Mesenchymal stem cell (in vitro differentiated cells and primary cell): ENCODE data around the gene USP36.

Source experiments
- DNase-seq: peaks from one replicate; pipeline ENCODE4 v3.0.0-alpha.2; 2013
- H2AFZ ChIP-seq: one replicate; pipeline ENCODE4 v1.6.1; 2013; ENCODE audit warnings: low read depth, mild to moderate bottlenecking, control low read depth, inconsistent platforms, low read length, moderate library complexity
- H2AK5ac ChIP-seq: 2 replicates; pipeline ENCODE4 v1.6.1; 2013; ENCODE audit warnings: low read length, moderate library complexity, mild to moderate bottlenecking, inconsistent platforms; ENCODE audit not compliant: severe bottlenecking
- H2BK120ac ChIP-seq: one replicate; pipeline ENCODE4 v1.6.1; 2013; ENCODE audit warnings: low read depth, mild to moderate bottlenecking, inconsistent platforms, low read length, moderate library complexity
- H2BK12ac ChIP-seq, 2 experiments: one replicate each; pipeline ENCODE4 v1.6.1; 2013; ENCODE audit warnings: inconsistent platforms in 2 of 2, low read length in 2 of 2, mild to moderate bottlenecking in 2 of 2, moderate library complexity in 2 of 2, control low read depth in 1 of 2
- H2BK15ac ChIP-seq: one replicate; pipeline ENCODE4 v1.6.1; 2013; ENCODE audit warnings: mild to moderate bottlenecking, low read depth, inconsistent platforms; ENCODE audit not compliant: poor library complexity, severe bottlenecking
- H2BK5ac ChIP-seq: 2 replicates; pipeline ENCODE4 v1.6.1; 2013; ENCODE audit warnings: low read depth, mild to moderate bottlenecking, low read length, control low read depth, inconsistent platforms; ENCODE audit not compliant: poor library complexity, severe bottlenecking
- H3K14ac ChIP-seq, 2 experiments: one replicate each; pipeline ENCODE4 v1.6.1; 2013; ENCODE audit warnings: inconsistent platforms in 2 of 2, low read length in 2 of 2, control low read depth in 1 of 2, mild to moderate bottlenecking in 1 of 2, moderate library complexity in 1 of 2
- H3K18ac ChIP-seq, 2 experiments: one replicate each; pipeline ENCODE4 v1.6.1; 2013; ENCODE audit warnings: inconsistent platforms in 2 of 2, low read length in 2 of 2, control low read depth in 1 of 2, low read depth in 1 of 2, mild to moderate bottlenecking in 1 of 2
- H3K23ac ChIP-seq, 2 experiments: one replicate each; pipeline ENCODE4 v1.6.1; 2013; ENCODE audit warnings: inconsistent platforms in 2 of 2, low read length in 2 of 2, mild to moderate bottlenecking in 2 of 2, moderate library complexity in 2 of 2, control low read depth in 1 of 2
- H3K27ac ChIP-seq: 2 replicates; pipeline ENCODE4 v1.5.1; 2013; ENCODE audit warnings: mild to moderate bottlenecking, moderate library complexity, low read length, control low read depth, inconsistent platforms; ENCODE audit not compliant: poor library complexity, severe bottlenecking
- H3K27me3 ChIP-seq, 2 experiments: 2 replicates each; pipeline versions ENCODE4 v1.6.1 to v1.7.0; 2013; ENCODE audit warnings: low read length in 2 of 2, mild to moderate bottlenecking in 2 of 2, moderate library complexity in 2 of 2, control low read depth in 1 of 2, inconsistent platforms in 1 of 2; ENCODE audit not compliant: control insufficient read depth in 1 of 2, insufficient read depth in 1 of 2
- H3K36me3 ChIP-seq, 2 experiments: 2 replicates each; pipeline versions ENCODE4 v1.6.1 to v1.7.0; 2013; ENCODE audit warnings: low read length in 2 of 2, control low read depth in 1 of 2, inconsistent platforms in 1 of 2, low read depth in 1 of 2, mild to moderate bottlenecking in 1 of 2; ENCODE audit not compliant: insufficient read depth in 2 of 2, control insufficient read depth in 1 of 2
- H3K4ac ChIP-seq, 2 experiments: one replicate each; pipeline ENCODE4 v1.6.1; 2013; ENCODE audit warnings: inconsistent platforms in 2 of 2, low read length in 2 of 2, mild to moderate bottlenecking in 2 of 2, moderate library complexity in 2 of 2, control low read depth in 1 of 2, low read depth in 1 of 2
- H3K4me1 ChIP-seq: 2 replicates; pipeline ENCODE4 v1.6.1; 2013; ENCODE audit warnings: low read depth, low read length, control low read depth; ENCODE audit not compliant: control insufficient read depth, insufficient read depth
- H3K4me2 ChIP-seq: 2 replicates; pipeline ENCODE4 v1.6.1; 2013; ENCODE audit warnings: low read length, mild to moderate bottlenecking, inconsistent platforms; ENCODE audit not compliant: poor library complexity, severe bottlenecking
- H3K4me3 ChIP-seq, 2 experiments: 2 replicates each; pipeline versions ENCODE4 v1.5.1 to v1.7.0; 2013; ENCODE audit warnings: low read length in 2 of 2, mild to moderate bottlenecking in 2 of 2, control low read depth in 1 of 2, low read depth in 1 of 2; ENCODE audit not compliant: insufficient read depth in 1 of 2
- H3K79me1 ChIP-seq: replicated peaks from 2 replicates; pipeline ENCODE4 v1.6.1; 2013; ENCODE audit warnings: mild to moderate bottlenecking, control low read depth, low read length, inconsistent platforms; ENCODE audit not compliant: poor library complexity, severe bottlenecking
- H3K9ac ChIP-seq: 2 replicates; pipeline ENCODE4 v1.7.0; 2013; ENCODE audit warnings: mild to moderate bottlenecking, low read length, moderate library complexity
- H3K9me3 ChIP-seq: 2 replicates; pipeline ENCODE4 v1.7.0; 2013; ENCODE audit warnings: mild to moderate bottlenecking, low read length; ENCODE audit not compliant: control insufficient read depth
- H4K8ac ChIP-seq: one replicate; pipeline ENCODE4 v1.6.1; 2013; ENCODE audit warnings: inconsistent platforms, mild to moderate bottlenecking, low read length, moderate library complexity
- H4K91ac ChIP-seq: one replicate; pipeline ENCODE4 v1.6.1; 2013; ENCODE audit warnings: mild to moderate bottlenecking, low read length, inconsistent platforms
- WGBS: methylation state at CpG from one replicate; pipeline ENCODE4 v1.1.7; 2013; ENCODE audit warnings: mixed read lengths; 5-methylcytosine and 5-hydroxymethylcytosine counted together

Gene USP36

DNA sequence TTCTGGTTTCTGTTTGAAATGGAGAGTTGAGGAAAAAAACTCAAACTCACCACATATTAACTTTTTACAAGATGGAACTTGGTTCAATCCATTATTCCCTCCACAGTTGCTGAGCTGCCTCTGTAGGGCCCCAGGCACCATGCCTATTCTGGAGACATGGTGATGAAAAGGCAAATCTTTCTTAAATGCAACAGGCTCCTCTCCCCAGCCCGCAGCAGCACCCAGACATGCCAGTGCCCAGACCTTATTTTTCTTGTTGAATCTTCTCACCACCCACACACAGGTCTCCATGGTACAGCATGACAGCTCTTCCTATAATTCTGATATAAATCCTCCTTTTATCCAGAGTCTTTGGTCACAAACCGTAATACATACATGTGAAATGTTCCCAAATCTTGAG, 66.2 kb downstream of the USP36 start:
- Histone ChIP-seq H3K4ac (no peak overlapping the region), H4K8ac (no peak overlapping the region), H3K18ac (no peak overlapping the region), H3K79me1 (peaks cover 14% of the 10 kb centered on the region), H3K4me1 (peaks cover 7% of the 10 kb centered on the region), H3K27ac (no peak overlapping the region), H3K27me3 (no peaks in the 10 kb centered on the region), H2AFZ (no peak overlapping the region), H4K91ac (no peak overlapping the region), H3K14ac (no peak overlapping the region), H2BK15ac (no peak overlapping the region), H3K4me3 (no peak overlapping the region), H3K9me3 (no peaks in the 10 kb centered on the region), H3K4me2 (no peak overlapping the region), H2BK5ac (no peak overlapping the region), H2BK12ac (no peak overlapping the region), H3K23ac (no peak overlapping the region), H3K9ac (no peak overlapping the region), H3K36me3 (no peaks in the 10 kb centered on the region), H2BK120ac (no peak overlapping the region), H2AK5ac (no peak overlapping the region)
- WGBS = 96% methylated on average over 2 of the region's 2 CpGs
- DNase-seq = no peak

GRCh38 chr17:78771758-78772382, 68.7 kb downstream of the USP36 start:
- WGBS = 85% methylated on average over 3 of the region's 6 CpGs
- H3K27me3 ChIP-seq = no peaks in the 10 kb centered on the region

GRCh38 chr17:78769196-78769773, 71.3 kb downstream of the USP36 start:
- Histone ChIP-seq H3K4me2 (no peak overlapping the region), H3K9me3 (no peaks in the 10 kb centered on the region), H3K4me1 (peaks cover 6% of the 10 kb centered on the region), H3K9ac (no peak overlapping the region), H3K36me3 (peaks cover 0 to 4% of the 10 kb centered on the region in 2 experiments), H3K23ac (no peak overlapping the region), H2BK15ac (no peak overlapping the region), H2BK120ac (no peak overlapping the region), H3K27ac (no peak overlapping the region), H2AFZ (no peak overlapping the region), H3K18ac (no peak overlapping the region), H2BK12ac (no peak overlapping the region), H3K14ac (no peak overlapping the region), H4K8ac (no peak overlapping the region), H3K4ac (no peak overlapping the region), H2AK5ac (no peak overlapping the region), H3K79me1 (peaks cover 27% of the 10 kb centered on the region), H3K4me3 (no peak overlapping the region), H4K91ac (no peak overlapping the region), H3K27me3 (no peaks in the 10 kb centered on the region), H2BK5ac (no peak overlapping the region)
- DNase-seq = no peak
- 96% methylated on average over 7 of the region's 7 CpGs for WGBS

More at GRCh38 chr17:78771758-78772382, 68.7 kb downstream of the USP36 start:
- H3K23ac ChIP-seq = no peak overlapping the region
- no peaks in the 10 kb centered on the region for H3K9me3 ChIP-seq
- no peak overlapping the region for H3K4ac ChIP-seq
- H3K4me2 ChIP-seq = no peak overlapping the region
- no peak overlapping the region for H2BK15ac ChIP-seq
- H3K4me1 ChIP-seq = peaks cover 11% of the 10 kb centered on the region
- H2AK5ac ChIP-seq = no peak overlapping the region
- no peak overlapping the region for H4K91ac ChIP-seq
- no peak overlapping the region for H3K14ac ChIP-seq
- no peak overlapping the region for H3K18ac ChIP-seq
- H3K79me1 ChIP-seq = peaks cover 21% of the 10 kb centered on the region
- H2BK120ac ChIP-seq = no peak overlapping the region
- H3K27ac ChIP-seq = no peak overlapping the region
- no peak overlapping the region for H3K4me3 ChIP-seq
- H4K8ac ChIP-seq = no peak overlapping the region
- peaks cover 0 to 4% of the 10 kb centered on the region in 2 experiments for H3K36me3 ChIP-seq
- H3K9ac ChIP-seq = no peak overlapping the region
- H2BK12ac ChIP-seq = no peak overlapping the region
- DNase-seq = no peak
- no peak overlapping the region for H2AFZ ChIP-seq
- H2BK5ac ChIP-seq = no peak overlapping the region

- peaks cover 0 to 4% of the 10 kb centered on the region in 2 experiments for H3K36me3 ChIP-seq
- H2BK5ac ChIP-seq = no peak overlapping the region
- DNase-seq = no peak
- no peak overlapping the region for H2AK5ac ChIP-seq
- H3K9ac ChIP-seq = no peak overlapping the region
- H3K27ac ChIP-seq = no peak overlapping the region
- H3K18ac ChIP-seq = no peak overlapping the region
- WGBS = 98% methylated on average over 3 of the region's 4 CpGs
- no peaks in the 10 kb centered on the region for H3K27me3 ChIP-seq
- no peak overlapping the region for H4K91ac ChIP-seq
- H3K79me1 ChIP-seq = peaks cover 28% of the 10 kb centered on the region
- H3K4ac ChIP-seq = no peak overlapping the region
- no peak overlapping the region for H2BK120ac ChIP-seq
- no peak overlapping the region for H3K14ac ChIP-seq
- H4K8ac ChIP-seq = no peak overlapping the region
- H2AFZ ChIP-seq = no peak overlapping the region
- no peak overlapping the region for H3K4me2 ChIP-seq
- H2BK15ac ChIP-seq = no peak overlapping the region
- no peak overlapping the region for H2BK12ac ChIP-seq
- no peak overlapping the region for H3K23ac ChIP-seq
- peaks cover 6% of the 10 kb centered on the region for H3K4me1 ChIP-seq
- H3K9me3 ChIP-seq = no peaks in the 10 kb centered on the region
- no peak overlapping the region for H3K4me3 ChIP-seq
Measured at GRCh38 chr17:78767806-78768205, 72.8 kb downstream of the USP36 start.
